WTC11 (cell line): Measurements from ENCODE around the gene DAO. TPM values are rescaled to one million over a fixed set of nuclear protein-coding genes. Genes with fewer than 3 reads are reported as not detected.

Experiments
- ATAC-seq: fragments of 200-7000 bp; cut with Tn5 transposase; 2 replicates; pipeline ENCODE4 v1.10.0; 2021; ENCODE audit warnings: mild to moderate bottlenecking, moderate library complexity
- CTCF ChIA-PET: fragments of 300-600 bp; sonication (Branson Sonifier 250); formaldehyde crosslinking; loops from one replicate; lab custom pipeline; 2021; ENCODE audit warnings: antibody characterized with exemption; lab: Charles Lee
- POLR2A ChIA-PET: fragments of 350-600 bp; sonication (Branson Sonifier 250); formaldehyde crosslinking; loops from one replicate; lab custom pipeline; 2021; ENCODE audit warnings: antibody characterized with exemption; lab: Charles Lee
- DNase-seq: peaks from one replicate; pipeline ENCODE4 v3.0.0; 2021; ENCODE audit warnings: low spot score
- H3K27ac Mint-ChIP-seq: 2 replicates; pipeline ENCODE4 v1.8.0; 2021; ENCODE audit warnings: mixed read lengths
- H3K27me3 Mint-ChIP-seq: 2 replicates; pipeline ENCODE4 v1.8.0; 2021; ENCODE audit warnings: low read depth, mild to moderate bottlenecking, moderate library complexity, mixed read lengths
- H3K36me3 Mint-ChIP-seq: 2 replicates; pipeline ENCODE4 v1.8.0; 2021; ENCODE audit warnings: mixed read lengths
- H3K4me1 Mint-ChIP-seq: 2 replicates; pipeline ENCODE4 v1.8.0; 2022; ENCODE audit warnings: mixed read lengths
- H3K4me3 Mint-ChIP-seq: 2 replicates; pipeline ENCODE4 v1.8.0; 2021; ENCODE audit warnings: mild to moderate bottlenecking, moderate library complexity, mixed read lengths
- H3K9me3 Mint-ChIP-seq: 2 replicates; pipeline ENCODE4 v1.8.0; 2021; ENCODE audit warnings: mixed read lengths
- CREM ChIP-seq: sonication (generic); formaldehyde crosslinking; IDR thresholded peaks from 2 replicates; pipeline ENCODE4 v1.8.1; 2022; ENCODE audit warnings: mild to moderate bottlenecking, missing genetic modification reagents, moderate library complexity
- E2F1 ChIP-seq: sonication (generic); formaldehyde crosslinking; IDR thresholded peaks from 2 replicates; pipeline ENCODE4 v1.8.0; 2022; ENCODE audit warnings: mild to moderate bottlenecking, missing genetic modification reagents
- EMX1 ChIP-seq: fragments of 250-450 bp; sonication (Bioruptor Pico); IDR thresholded peaks from 2 replicates; pipeline ENCODE4 v1.8.0; 2021; ENCODE audit warnings: mild to moderate bottlenecking
- FOXJ3 ChIP-seq: sonication (generic); formaldehyde crosslinking; IDR thresholded peaks from 2 replicates; pipeline ENCODE4 v1.9.0; 2021; ENCODE audit warnings: missing genetic modification reagents, mild to moderate bottlenecking, borderline replicate concordance
- FOXK1 ChIP-seq: sonication (generic); formaldehyde crosslinking; IDR thresholded peaks from 2 replicates; pipeline ENCODE4 v1.8.0; 2022; ENCODE audit warnings: mild to moderate bottlenecking, moderate library complexity, missing genetic modification reagents
- GABPB1 ChIP-seq: sonication (generic); formaldehyde crosslinking; IDR thresholded peaks from 2 replicates; pipeline ENCODE4 v1.8.1; 2023; ENCODE audit warnings: mild to moderate bottlenecking, missing genetic modification reagents
- JAZF1 ChIP-seq: fragments of 250-450 bp; sonication (Bioruptor Pico); IDR thresholded peaks from 2 replicates; pipeline ENCODE4 v1.9.0; 2021; ENCODE audit warnings: moderate library complexity, mild to moderate bottlenecking, inconsistent platforms
- NFATC4 ChIP-seq: fragments of 250-450 bp; sonication (Bioruptor Pico); IDR thresholded peaks from 2 replicates; pipeline ENCODE4 v1.9.0; 2021; ENCODE audit warnings: mild to moderate bottlenecking
- RORB ChIP-seq: fragments of 250-450 bp; sonication (Bioruptor Pico); IDR thresholded peaks from 2 replicates; pipeline ENCODE4 v1.9.0; 2021; ENCODE audit warnings: mild to moderate bottlenecking
- SOX15 ChIP-seq: fragments of 250-450 bp; sonication (Bioruptor Pico); IDR thresholded peaks from 2 replicates; pipeline ENCODE4 v1.9.0; 2021; ENCODE audit warnings: mild to moderate bottlenecking
- TP53 ChIP-seq: sonication (generic); formaldehyde crosslinking; IDR thresholded peaks from 2 replicates; pipeline ENCODE4 v1.8.1; 2023; ENCODE audit warnings: mild to moderate bottlenecking, missing genetic modification reagents
- ZNF121 ChIP-seq: sonication (generic); formaldehyde crosslinking; IDR thresholded peaks from 2 replicates; pipeline ENCODE4 v1.8.0; 2023; ENCODE audit warnings: missing genetic modification reagents
- ZNF138 ChIP-seq: sonication (generic); formaldehyde crosslinking; conservative IDR thresholded peaks from 2 replicates; pipeline ENCODE4 v1.8.1; 2022; ENCODE audit warnings: mild to moderate bottlenecking, moderate library complexity, missing genetic modification reagents
- ZNF219 ChIP-seq: sonication (generic); formaldehyde crosslinking; IDR thresholded peaks from 2 replicates; pipeline ENCODE4 v1.8.0; 2023; ENCODE audit warnings: missing genetic modification reagents, mild to moderate bottlenecking, borderline replicate concordance
- ZNF317 ChIP-seq: sonication (generic); formaldehyde crosslinking; IDR thresholded peaks from 2 replicates; pipeline ENCODE4 v1.8.1; 2023; ENCODE audit warnings: low read depth, mild to moderate bottlenecking, moderate library complexity, missing genetic modification reagents, borderline replicate concordance
- total RNA-seq: library from RNA; stranded (reverse); gene quantifications from 3 replicates; pipeline ENCODE4 v1.2.3, GENCODE V29; 2021
- TF ChIP-seq, protein P1 (sequence below): sonication (generic); formaldehyde crosslinking; IDR thresholded peaks from 2 replicates; pipeline ENCODE4 v1.8.1; 2023; ENCODE audit warnings: mild to moderate bottlenecking, moderate library complexity, missing genetic modification reagents
- TF ChIP-seq, protein P2 (sequence below): fragments of 250-450 bp; sonication (Bioruptor Pico); IDR thresholded peaks from 2 replicates; pipeline ENCODE4 v1.9.0; 2021; ENCODE audit warnings: mild to moderate bottlenecking, borderline replicate concordance
- TF ChIP-seq, protein P3 (sequence below): sonication (generic); formaldehyde crosslinking; IDR thresholded peaks from 2 replicates; pipeline ENCODE4 v1.8.1; 2023; ENCODE audit warnings: mild to moderate bottlenecking, missing genetic modification reagents, moderate library complexity
- TF ChIP-seq, protein P4 (sequence below): sonication (generic); formaldehyde crosslinking; IDR thresholded peaks from 2 replicates; pipeline ENCODE4 v1.8.1; 2023; ENCODE audit warnings: mild to moderate bottlenecking, missing genetic modification reagents, moderate library complexity
- TF ChIP-seq, protein P5 (sequence below): fragments of 200-600 bp; IDR thresholded peaks from 2 replicates; pipeline ENCODE4 v1.8.0; 2022; ENCODE audit warnings: antibody characterized with exemption
- TF ChIP-seq, protein P6 (sequence below): sonication (generic); formaldehyde crosslinking; IDR thresholded peaks from 2 replicates; pipeline ENCODE4 v1.8.1; 2022; ENCODE audit warnings: low read depth, mild to moderate bottlenecking, moderate library complexity, missing genetic modification reagents, borderline replicate concordance

Gene DAO
- total RNA-seq, 1 experiment from 2014 or later: 0.17 TPM

DNA sequence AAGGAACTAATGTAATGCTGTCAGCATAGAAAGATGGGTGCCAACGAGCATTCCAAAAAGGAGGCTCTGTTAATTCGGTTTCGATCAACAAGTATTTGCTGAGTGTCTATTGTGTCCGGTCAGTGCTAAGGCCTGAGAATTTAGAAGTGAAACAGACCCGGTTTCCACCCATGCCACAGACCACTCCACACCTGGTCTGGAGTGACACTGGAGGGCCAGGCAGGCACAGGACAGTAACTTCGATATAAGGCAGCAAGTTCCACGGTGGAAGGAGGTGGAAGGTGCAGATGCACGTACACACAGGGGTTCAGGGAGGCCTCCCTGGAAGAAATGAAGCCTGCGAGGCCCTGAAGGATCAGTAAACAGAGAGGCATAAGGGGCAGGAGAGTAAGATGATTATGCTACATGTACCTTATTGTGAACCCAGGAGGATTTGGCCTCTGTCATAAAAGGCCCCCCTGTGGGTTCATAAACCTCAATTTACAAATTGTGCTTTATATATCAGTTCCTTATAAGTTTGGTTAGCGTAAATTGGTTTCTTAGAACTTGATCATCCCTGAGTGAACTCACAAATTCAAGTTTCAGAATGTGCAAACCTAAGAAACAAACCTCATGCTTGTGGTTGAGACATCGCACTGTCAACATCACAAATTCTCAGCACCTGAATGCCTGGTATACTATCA, 48.4 kb upstream of the DAO start:
- ATAC-seq (no peak), DNase-seq (no peak)
- Mint-ChIP-seq H3K4me1 (peaks cover 22% of the 10 kb centered on the region), H3K4me3 (no peak overlapping the region), H3K27ac (no peak overlapping the region), H3K36me3 (peaks cover 15% of the 10 kb centered on the region), H3K27me3 (no peaks in the 10 kb centered on the region), H3K9me3 (no peaks in the 10 kb centered on the region)
- POLR2A ChIA-PET: no interaction called here
- TF ChIP-seq ZNF219 (CRISPR knock-in tag): no peak
- TF ChIP-seq, protein P1, sequence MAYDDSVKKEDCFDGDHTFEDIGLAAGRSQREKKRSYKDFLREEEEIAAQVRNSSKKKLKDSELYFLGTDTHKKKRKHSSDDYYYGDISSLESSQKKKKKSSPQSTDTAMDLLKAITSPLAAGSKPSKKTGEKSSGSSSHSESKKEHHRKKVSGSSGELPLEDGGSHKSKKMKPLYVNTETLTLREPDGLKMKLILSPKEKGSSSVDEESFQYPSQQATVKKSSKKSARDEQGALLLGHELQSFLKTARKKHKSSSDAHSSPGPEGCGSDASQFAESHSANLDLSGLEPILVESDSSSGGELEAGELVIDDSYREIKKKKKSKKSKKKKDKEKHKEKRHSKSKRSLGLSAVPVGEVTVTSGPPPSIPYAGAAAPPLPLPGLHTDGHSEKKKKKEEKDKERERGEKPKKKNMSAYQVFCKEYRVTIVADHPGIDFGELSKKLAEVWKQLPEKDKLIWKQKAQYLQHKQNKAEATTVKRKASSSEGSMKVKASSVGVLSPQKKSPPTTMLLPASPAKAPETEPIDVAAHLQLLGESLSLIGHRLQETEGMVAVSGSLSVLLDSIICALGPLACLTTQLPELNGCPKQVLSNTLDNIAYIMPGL (CRISPR knock-in tag): no peak
- no peak for TF ChIP-seq ZNF121 (CRISPR knock-in tag)
- no peak for TF ChIP-seq FOXK1 (CRISPR knock-in tag)
- no peak for TF ChIP-seq GABPB1 (CRISPR knock-in tag)
- TF ChIP-seq NFATC4 (CRISPR knock-in tag): no peak
- TF ChIP-seq ZNF138 (CRISPR knock-in tag): no peak
- no peak for TF ChIP-seq CREM
- TF ChIP-seq, protein P2, sequence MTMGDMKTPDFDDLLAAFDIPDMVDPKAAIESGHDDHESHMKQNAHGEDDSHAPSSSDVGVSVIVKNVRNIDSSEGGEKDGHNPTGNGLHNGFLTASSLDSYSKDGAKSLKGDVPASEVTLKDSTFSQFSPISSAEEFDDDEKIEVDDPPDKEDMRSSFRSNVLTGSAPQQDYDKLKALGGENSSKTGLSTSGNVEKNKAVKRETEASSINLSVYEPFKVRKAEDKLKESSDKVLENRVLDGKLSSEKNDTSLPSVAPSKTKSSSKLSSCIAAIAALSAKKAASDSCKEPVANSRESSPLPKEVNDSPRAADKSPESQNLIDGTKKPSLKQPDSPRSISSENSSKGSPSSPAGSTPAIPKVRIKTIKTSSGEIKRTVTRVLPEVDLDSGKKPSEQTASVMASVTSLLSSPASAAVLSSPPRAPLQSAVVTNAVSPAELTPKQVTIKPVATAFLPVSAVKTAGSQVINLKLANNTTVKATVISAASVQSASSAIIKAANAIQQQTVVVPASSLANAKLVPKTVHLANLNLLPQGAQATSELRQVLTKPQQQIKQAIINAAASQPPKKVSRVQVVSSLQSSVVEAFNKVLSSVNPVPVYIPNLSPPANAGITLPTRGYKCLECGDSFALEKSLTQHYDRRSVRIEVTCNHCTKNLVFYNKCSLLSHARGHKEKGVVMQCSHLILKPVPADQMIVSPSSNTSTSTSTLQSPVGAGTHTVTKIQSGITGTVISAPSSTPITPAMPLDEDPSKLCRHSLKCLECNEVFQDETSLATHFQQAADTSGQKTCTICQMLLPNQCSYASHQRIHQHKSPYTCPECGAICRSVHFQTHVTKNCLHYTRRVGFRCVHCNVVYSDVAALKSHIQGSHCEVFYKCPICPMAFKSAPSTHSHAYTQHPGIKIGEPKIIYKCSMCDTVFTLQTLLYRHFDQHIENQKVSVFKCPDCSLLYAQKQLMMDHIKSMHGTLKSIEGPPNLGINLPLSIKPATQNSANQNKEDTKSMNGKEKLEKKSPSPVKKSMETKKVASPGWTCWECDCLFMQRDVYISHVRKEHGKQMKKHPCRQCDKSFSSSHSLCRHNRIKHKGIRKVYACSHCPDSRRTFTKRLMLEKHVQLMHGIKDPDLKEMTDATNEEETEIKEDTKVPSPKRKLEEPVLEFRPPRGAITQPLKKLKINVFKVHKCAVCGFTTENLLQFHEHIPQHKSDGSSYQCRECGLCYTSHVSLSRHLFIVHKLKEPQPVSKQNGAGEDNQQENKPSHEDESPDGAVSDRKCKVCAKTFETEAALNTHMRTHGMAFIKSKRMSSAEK (CRISPR knock-in tag): no peak
- no peak for TF ChIP-seq FOXJ3 (CRISPR knock-in tag)
- TF ChIP-seq E2F1 (CRISPR knock-in tag): no peak
- no peak for TF ChIP-seq EMX1 (CRISPR knock-in tag)
- CTCF ChIA-PET: no interaction called here

GRCh38 chr12:108832208-108832607, 47.7 kb upstream of the DAO start:
- H3K27ac Mint-ChIP-seq: no peak overlapping the region; the same call in 1 of the 2 replicates
- ATAC-seq: no peak
- H3K36me3 Mint-ChIP-seq: peaks cover 15% of the 10 kb centered on the region
- no peaks in the 10 kb centered on the region for H3K9me3 Mint-ChIP-seq
- TF ChIP-seq ZNF317 (CRISPR knock-in tag): no peak
- TF ChIP-seq, protein P3, sequence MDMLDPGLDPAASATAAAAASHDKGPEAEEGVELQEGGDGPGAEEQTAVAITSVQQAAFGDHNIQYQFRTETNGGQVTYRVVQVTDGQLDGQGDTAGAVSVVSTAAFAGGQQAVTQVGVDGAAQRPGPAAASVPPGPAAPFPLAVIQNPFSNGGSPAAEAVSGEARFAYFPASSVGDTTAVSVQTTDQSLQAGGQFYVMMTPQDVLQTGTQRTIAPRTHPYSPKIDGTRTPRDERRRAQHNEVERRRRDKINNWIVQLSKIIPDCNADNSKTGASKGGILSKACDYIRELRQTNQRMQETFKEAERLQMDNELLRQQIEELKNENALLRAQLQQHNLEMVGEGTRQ (CRISPR knock-in tag): no peak
- TF ChIP-seq JAZF1 (CRISPR knock-in tag): no peak
- no peak for TF ChIP-seq RORB (CRISPR knock-in tag)
- TF ChIP-seq, protein P4, sequence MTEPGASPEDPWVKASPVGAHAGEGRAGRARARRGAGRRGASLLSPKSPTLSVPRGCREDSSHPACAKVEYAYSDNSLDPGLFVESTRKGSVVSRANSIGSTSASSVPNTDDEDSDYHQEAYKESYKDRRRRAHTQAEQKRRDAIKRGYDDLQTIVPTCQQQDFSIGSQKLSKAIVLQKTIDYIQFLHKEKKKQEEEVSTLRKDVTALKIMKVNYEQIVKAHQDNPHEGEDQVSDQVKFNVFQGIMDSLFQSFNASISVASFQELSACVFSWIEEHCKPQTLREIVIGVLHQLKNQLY: no peak
- TF ChIP-seq TP53 (CRISPR knock-in tag): no peak
- TF ChIP-seq FOXJ3 (CRISPR knock-in tag): no peak
- no peak for TF ChIP-seq SOX15 (CRISPR knock-in tag)
- TF ChIP-seq, protein P5, sequence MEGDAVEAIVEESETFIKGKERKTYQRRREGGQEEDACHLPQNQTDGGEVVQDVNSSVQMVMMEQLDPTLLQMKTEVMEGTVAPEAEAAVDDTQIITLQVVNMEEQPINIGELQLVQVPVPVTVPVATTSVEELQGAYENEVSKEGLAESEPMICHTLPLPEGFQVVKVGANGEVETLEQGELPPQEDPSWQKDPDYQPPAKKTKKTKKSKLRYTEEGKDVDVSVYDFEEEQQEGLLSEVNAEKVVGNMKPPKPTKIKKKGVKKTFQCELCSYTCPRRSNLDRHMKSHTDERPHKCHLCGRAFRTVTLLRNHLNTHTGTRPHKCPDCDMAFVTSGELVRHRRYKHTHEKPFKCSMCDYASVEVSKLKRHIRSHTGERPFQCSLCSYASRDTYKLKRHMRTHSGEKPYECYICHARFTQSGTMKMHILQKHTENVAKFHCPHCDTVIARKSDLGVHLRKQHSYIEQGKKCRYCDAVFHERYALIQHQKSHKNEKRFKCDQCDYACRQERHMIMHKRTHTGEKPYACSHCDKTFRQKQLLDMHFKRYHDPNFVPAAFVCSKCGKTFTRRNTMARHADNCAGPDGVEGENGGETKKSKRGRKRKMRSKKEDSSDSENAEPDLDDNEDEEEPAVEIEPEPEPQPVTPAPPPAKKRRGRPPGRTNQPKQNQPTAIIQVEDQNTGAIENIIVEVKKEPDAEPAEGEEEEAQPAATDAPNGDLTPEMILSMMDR: no peak
- TF ChIP-seq, protein P6, sequence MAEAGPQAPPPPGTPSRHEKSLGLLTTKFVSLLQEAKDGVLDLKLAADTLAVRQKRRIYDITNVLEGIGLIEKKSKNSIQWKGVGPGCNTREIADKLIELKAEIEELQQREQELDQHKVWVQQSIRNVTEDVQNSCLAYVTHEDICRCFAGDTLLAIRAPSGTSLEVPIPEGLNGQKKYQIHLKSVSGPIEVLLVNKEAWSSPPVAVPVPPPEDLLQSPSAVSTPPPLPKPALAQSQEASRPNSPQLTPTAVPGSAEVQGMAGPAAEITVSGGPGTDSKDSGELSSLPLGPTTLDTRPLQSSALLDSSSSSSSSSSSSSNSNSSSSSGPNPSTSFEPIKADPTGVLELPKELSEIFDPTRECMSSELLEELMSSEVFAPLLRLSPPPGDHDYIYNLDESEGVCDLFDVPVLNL (CRISPR knock-in tag): no peak
- ChIA-PET POLR2A (no interaction called here), CTCF (no interaction called here)
- H3K27me3 Mint-ChIP-seq: no peaks in the 10 kb centered on the region
- no peak for DNase-seq
- peaks cover 16% of the 10 kb centered on the region for H3K4me1 Mint-ChIP-seq
- H3K4me3 Mint-ChIP-seq: no peak overlapping the region
